GM19467 (cell line): ENCODE results near the gene TAS2R10.
"Not testable (repeated sequence)": the region's sequence is repeated elsewhere in the genome, so short reads cannot be mapped to it uniquely, and the experiment has no call there.

Experiments
- ATAC-seq: cut with Tn5 transposase; IDR thresholded peaks from one replicate; pipeline ENCODE4 v1.9.1; 2021; ENCODE audit warnings: mild to moderate bottlenecking, moderate library complexity; ENCODE audit not compliant: unreplicated experiment

Gene TAS2R10, protein sequence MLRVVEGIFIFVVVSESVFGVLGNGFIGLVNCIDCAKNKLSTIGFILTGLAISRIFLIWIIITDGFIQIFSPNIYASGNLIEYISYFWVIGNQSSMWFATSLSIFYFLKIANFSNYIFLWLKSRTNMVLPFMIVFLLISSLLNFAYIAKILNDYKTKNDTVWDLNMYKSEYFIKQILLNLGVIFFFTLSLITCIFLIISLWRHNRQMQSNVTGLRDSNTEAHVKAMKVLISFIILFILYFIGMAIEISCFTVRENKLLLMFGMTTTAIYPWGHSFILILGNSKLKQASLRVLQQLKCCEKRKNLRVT

DNA sequence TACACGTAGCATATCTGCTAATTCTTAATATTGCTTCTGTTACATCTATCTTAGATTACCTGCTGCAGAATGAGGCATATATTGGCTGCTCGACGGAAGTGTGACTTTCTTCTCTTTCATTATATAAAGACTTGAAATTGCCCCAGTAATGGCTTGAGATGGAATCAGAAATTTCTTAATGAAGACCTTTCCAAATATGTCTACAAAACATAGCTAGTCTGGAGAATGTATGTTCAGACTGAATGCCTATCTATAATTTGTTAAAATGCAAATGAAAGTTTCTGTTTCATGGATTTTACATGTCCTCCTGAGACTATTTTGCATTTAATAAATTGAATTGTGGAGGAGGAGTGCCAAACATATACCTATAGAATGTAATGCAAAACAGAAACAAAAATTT, at the start of gene TAS2R10:
Gene TAS2R10, minus strand, starts transcription at position 101 of the 400 bp plus-strand sequence. Its CDS starts 89 bp downstream, at position 12.
- no peak for ATAC-seq

DNA sequence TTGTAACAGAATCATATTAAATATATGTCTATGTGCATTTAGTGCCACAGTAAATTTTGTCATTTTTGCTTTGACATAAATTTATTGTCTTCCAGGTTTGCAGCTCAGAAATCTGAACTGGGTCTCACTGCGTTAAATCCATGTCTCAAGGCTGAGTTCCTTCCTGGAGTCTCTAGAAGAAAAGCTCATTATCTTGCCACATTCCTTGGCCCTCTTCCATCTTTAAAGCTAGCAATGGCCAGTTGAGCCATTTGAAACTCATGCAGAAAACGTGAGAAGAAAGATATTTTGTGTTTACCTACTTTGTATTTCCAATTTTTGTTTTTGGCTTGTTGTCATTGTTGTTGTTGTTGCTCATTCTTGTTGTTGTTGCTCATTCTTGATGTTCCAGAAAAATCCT, 47.2 kb upstream of the TAS2R10 start:
- no peak for ATAC-seq

DNA sequence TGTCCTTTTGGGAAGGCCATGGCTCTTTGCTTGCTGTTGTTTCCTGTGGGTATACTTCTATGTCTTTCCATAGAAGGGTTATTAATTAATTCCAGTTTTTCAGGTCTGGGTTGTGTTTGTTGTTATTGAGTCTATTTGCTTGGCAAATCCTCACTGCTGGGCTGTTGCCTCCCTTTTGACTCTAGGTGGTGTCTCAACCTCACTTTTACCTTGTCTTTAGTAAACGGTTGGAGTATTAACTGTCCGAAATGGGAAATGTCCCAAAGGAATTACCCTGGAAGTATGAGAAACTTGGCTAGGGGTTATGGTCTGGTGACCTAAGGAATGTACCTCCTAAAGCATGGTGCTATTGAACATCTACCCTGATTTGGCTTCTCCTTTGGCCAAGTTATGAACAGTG, 41.2 kb upstream of the TAS2R10 start:
- ATAC-seq: no peak

DNA sequence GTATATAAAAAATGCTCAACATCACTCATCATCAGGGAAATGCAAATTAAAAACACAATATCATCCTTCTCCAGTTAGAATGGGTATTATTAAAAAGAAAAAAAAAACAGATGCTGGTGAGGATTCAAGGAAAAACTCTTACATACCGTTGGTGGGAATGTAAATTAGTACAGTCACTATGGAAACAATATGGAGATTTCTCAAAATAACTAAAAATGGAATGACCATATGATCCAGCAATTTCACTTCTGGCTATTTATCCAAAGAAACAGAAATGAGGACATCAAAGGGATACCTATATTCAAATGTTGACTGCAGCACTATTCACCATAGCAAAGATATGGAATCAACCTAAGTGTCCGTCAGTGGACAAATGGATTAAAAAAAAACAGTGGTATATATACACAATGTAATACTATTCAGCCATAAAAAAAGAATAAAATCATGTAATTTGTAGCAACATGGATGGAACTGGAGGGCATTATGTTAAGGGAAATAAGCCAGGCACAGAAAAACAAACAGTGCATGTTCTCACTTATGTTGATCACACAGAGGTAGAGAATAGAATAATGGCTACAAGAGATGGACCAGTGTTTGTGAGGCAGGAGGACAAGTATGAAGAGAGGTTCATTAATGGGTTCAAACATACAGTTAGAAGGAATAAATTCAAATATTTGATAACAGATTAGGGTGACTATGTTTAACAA, 37.5 kb upstream of the TAS2R10 start:
- no peak for ATAC-seq

DNA sequence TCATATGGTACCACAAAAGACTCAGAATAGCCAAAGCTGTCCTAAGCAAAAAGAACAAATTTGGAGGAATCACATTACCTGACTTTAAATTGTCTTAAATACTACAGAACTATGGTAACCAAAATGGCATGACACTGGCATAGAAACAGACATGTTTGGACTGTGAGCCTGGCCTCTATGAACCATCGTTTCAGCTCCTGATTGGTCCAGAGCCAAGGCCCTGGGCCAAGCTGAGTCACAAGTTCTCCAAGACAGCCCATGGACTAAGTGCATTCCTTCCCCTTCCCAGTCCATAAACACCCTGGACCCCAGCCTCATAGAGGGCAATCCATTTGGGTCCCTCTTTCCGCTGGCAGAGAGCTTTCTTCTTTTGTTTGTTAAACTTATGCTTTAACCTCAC, 35.2 kb upstream of the TAS2R10 start:
- no peak for ATAC-seq

DNA sequence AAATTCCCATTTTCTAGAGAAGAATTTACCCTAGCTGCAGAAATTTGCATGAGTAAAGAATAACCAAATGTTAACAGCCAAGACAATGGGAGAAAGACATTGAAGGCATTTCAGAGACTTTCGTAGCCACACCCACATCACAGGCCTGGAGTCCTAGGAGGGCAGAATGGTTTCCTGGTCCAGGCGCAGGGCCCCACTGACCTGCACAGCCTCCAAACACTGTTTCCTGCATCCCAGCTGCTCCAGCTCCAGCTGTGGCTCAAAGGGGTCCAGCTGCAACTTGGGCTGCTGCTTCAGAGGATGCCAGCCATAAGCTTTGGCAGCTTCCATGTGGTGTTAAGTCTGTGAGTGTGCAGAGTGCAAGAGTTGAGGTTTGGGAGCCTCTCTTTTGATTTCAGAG, 29.6 kb upstream of the TAS2R10 start:
- no peak for ATAC-seq

DNA sequence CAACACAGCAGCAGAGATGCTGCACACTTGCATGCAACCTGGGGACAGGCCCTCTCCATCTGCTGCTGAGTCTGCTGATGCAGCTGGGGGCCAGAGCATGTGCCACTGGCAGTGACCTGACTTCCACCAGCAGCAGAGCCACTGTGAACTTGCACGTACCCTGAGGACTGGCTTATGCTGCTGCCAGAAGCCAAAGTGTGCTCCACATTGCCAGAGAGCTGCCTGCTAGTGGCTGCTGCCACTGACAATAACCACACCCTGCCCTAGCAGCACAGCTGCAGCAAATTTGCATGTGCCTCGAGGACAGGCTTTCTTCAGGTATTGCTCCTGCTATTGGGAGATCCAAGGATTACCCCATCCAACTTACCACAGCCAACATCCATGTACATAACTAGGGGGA, 27.6 kb upstream of the TAS2R10 start:
- ATAC-seq: no peak

DNA sequence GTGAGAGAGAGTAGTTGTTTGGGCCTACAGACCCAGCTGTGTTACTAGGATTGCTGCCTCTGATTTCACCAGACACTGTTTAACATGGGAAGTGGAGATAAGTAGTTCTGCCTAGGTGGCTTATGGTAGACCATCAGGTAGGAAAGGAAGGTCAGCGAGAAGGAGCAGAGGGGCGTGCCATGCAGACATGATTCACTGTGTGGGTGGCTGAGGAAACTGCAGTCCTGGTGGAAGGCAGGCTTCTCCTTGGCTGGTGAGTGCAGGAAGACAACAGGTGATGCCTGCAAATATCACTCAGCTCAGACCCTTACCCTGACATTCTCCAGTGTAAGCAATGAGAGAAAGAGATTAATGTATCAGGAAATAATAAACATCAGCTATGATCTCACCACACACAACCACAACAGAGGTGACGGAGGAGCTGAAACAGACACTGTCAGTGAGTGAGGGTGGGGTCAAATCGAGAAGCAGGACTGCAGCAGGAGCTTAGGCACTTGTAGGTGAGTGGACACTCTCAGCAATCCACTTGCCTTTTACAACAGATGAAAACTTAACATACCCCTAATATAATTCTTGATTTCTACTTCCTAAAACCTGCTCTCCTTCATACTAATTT, 25.2 kb upstream of the TAS2R10 start:
- ATAC-seq: no peak

DNA sequence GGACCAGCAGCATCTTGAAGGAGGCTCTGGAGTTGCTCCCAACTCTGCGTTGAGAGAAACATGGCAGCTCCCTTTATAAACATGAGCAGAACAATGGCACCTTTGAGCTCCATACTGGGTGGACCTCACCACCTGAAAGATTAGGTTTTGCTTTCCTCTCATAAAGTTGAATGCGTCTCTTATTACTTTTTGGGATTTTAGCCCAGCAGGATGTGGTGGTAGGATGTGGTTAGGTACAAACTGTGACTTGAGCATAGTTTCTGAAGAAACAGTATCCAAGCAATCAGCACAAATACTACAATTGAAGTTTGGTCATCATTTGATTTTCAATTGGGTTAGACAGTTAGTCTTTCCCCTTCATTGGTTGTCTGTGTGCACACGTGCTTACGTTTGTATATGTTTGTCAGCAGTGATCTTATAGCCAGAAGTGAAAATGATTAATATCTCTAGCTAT, 23.3 kb upstream of the TAS2R10 start, which contains the start of gene PRR4:
Gene PRR4, minus strand, starts transcription at position 51 of the 454 bp plus-strand sequence. Its CDS starts 38 bp downstream, at position 13.
- no peak for ATAC-seq

DNA sequence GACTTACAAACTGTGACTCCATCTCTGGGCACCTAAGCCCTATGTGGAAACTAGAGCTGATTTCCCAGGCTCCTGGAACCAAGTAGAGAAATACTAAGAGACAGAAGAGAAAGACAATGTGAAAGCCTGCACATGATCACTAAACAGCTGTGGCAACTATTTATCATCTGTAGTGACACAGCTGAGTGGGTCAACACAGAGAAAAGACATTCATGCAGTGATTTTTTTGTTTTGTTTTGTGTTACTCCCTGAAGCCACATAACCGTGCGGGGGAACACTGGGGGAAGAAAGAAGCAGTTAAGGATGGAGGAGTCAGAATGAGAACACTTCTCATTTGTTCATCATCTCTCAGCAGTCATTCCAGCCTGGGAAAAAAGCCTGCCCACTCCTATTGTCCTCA, 21.6 kb upstream of the TAS2R10 start:
- ATAC-seq: no peak

DNA sequence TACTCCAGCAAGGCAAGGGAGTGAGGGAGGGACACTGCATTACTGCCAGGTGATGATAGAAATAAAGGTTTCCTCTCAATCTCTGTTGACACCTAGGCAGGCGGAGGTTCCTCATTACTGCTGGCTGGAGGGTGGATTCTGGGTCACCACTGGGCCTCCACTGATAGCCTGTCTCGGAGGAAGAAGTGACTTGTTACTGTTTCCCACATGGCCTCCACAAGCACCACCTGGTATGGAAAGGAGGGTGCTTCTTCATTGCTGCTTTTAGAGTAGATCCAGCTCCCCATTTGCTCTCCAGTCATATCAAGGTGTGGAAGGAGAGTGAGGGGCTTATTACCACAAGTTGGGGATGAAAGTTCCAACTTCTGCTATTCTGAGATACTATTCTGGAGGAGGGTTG, 16.7 kb upstream of the TAS2R10 start:
- no peak for ATAC-seq

DNA sequence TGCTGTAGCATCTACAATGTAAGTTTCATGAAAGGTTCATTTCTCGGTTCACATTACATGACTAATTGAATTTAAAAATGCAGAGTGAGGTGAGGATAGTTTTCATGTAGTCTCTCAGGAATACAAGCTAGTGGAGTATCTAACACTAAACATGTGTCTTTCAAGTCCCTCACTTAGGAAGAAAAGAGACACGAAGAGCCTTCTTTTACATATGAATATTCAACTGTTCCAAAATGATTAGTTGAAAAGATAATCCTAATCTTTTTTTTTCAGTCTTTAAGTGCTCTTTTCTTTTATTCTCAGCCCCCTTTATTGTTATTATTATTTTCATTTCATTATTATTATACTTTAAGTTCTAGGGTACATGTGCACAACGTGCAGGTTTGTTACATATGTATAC, 12.3 kb upstream of the TAS2R10 start:
- ATAC-seq: no peak

DNA sequence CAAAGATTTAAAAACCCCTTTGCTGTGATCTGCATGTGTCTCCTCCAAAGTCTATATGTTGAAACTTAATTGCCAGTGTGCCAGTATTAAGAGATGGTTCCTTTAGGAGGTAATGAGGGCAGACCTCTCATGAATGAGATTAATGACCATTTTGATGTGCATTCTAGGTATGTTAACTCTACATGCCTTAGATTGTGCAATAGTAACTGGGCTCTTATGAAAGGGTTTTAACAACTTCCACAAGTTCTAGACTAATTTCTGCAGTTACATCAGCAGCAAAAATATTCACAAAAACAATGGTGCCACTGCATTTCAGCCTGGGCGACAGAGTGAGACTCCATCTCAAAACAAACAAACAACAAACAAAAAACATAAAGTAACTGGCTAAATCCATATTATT, 3.8 kb upstream of the TAS2R10 start:
- ATAC-seq: no peak

DNA sequence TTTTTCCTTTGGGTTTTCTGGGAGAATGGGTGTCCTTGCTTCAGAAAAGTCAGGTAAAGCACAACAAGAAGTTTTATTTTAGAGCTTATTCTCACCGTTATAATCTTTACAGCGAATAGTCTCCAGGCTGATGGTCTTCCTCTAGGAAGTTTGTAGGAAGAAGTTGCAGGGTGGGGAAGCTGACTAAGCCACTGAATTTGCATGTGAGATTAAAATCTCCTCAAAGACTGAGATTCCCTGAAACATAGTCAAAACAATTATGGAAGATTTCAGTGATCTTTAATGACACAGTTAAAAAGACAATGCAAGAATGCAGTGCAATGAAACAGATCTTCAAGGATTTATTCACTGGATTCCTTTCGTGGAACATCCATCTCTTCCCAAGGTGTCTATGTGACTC, 1.2 kb downstream of the TAS2R10 start:
- ATAC-seq: no peak

DNA sequence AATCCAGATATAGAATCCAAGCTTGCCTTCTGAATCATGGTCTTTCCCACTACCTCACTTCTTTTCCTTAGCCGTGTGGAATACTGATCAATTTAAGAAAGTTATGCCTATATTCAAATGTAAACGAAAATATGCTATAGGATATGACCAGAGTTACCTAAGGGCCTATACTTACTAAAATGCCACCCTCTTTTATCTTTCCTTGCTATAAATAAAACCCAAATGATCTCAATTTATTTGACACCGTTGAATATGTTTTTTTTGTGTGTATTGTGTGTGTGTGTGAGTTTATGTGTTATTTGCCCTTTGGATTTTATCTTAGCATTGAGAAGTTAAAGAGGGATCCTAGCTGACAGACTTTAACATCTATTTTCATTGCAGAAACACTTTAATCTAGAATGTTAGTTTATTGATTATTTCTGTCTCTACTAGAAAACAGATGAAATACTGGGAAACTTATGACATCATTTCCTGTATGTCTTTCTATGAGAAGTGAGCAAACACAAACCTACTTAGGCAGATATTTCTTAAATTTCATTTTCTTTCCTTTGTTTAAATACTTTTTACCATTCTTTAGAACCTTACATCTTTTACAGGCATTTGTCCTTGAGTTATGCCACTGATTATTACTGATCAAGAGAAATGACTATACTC, 14.1 kb downstream of the TAS2R10 start:
- no peak for ATAC-seq

DNA sequence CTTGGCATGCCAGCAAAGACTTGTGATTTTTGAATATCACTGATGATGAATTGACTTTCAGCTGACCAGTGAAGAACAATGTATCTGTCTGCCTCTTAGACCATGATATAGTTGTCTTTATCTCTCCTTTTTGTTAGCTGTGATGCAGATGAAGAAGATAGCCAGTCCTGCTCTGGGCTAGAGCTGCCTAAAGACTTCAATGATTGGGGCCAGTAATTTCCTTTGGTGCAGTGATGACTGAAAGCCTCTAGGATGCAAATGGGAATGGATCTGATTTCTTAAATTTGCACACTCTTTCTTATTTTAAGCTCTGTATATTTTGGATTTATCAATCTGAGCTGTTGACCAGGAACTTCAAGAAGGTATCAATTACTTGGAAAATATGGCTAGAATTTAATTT, 16.1 kb downstream of the TAS2R10 start, which contains the start of gene TAS2R9:
Gene TAS2R9, minus strand, starts transcription at position 101 of the 400 bp plus-strand sequence. Its CDS starts 93 bp downstream, at position 8.
- no peak for ATAC-seq

DNA sequence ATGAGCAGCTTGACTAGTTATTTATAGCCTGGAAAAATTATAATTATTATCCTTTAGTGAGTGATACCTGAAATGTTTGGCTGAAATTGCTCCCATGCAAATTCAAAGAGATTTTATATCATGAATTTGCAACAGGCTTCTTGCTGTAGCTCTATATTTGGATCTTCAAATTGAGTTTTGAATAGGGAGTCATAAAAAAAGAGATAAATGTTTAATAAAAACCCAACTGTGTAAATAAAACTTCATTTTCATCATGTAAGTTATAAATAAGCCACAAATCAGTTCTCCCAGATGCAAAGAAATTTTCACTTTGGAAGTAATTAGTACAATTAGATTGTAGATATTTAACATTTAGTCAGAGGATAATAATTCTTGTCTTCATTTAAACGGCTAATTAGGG, 19.0 kb downstream of the TAS2R10 start, which contains the start of gene TAS2R8:
Gene TAS2R8, minus strand, starts transcription at position 101 of the 400 bp plus-strand sequence. CDS start 306 bp downstream, outside the sequence.
- ATAC-seq: no peak

DNA sequence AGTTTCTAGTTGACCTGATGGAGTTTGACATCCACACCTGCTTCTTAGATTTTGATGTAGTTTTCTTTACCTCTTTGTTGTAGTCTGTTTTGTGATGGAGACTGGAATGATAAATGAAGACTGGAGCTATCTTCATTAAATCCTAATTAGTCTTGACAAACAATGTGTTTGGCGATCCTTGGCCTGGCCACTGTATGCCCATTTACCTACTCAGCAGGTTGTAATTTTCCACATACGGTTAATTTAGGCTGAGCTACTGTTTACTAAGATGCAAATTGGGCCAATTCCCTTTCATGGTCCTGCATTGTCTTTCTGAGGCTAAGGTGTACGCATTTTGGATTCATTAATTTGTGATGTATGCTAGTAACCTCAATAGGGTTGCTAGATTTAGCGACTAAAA, 23.6 kb downstream of the TAS2R10 start, which contains the start of gene TAS2R7:
Gene TAS2R7, minus strand, starts transcription at position 41 of the 400 bp plus-strand sequence. CDS start 57 bp downstream, outside the sequence.
- no peak for ATAC-seq

DNA sequence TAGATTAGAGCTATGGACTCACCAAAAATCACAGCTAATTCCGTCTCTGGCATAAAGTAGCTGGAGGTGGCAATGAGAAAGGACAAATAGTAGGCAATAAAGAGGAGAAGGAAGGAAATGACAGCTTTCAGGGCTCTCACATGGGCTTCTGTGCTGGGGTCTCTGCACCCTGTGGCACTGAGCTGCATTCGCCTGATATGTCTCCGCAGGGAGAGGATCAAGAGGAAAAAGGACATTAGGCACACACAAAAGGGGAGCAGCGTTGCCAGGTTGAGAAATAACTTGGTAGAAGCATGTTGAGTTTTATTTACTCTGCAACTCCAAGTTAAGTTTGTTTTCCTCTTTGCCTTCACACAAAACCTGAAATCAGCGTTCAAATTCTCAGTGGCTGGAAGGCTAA, 24.4 kb downstream of the TAS2R10 start:
- no peak for ATAC-seq

DNA sequence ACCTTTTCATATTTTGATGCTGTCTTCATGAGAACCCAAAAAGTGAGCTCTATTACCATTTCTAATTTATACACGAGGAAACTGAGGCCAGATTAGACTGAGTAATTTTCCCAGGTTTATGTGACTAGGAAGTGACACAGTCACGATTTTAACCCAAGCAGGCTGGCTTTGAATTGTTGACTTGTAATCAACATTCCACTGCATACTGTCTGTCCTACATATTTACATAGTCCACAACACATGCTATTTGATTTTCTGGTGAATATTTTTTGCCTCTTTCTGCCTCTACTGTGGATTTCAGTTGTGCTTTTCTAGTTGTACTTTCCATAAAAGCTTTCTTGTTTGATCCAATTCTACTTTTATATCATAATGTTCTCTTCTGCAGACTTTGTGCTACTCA, 31.9 kb downstream of the TAS2R10 start:
- no peak for ATAC-seq

DNA sequence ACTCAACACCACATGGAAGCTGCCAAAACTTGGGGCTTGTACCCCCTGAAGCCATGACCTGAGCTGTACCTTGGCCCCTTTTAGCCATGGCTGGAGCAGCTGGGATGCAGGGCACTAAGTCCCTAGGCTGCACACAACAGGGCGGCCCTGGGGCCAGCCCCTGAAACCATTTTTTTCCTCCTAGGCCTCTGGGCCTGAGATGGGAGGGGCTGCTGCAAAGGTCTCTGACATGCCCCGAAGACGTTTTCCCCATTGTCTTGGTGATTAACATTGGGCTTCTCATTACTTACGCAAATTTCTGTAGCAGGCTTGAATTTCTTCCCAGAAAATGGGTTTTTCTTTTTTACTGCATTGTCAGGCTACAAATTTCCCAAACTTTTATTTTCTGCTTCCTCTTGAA, 34.4 kb downstream of the TAS2R10 start:
- ATAC-seq: not testable (repeated sequence)
